Measurements from ENCODE around the gene ARID1A. TPM values are rescaled to one million over a fixed set of nuclear protein-coding genes. Genes with fewer than 3 reads are reported as not detected.

ARID1A gene
- total and polyA plus RNA-seq, 9 of the 15 experiments (the other 6 are each of a cell fraction or from before 2014, with no cell fraction given), result 8.3 to 88.3 (median 22.5) TPM

DNA sequence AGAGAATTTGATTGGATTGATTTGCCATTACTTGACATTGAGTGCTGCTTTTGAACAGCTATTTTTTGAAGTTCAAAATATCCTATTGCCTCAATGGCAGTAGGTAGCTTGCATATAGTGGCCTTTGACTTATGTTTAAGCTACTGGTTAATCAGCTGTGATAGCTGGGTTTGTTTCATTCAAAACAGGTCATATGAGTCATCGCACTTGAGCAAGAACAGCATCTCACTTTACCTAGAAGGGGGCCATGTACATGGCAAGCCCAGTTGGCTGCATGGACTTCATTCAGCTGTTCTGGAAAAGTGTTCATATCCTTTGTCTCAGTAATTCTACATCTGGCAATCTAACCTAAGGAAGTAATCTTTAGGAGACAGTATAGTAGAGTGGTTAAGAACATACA, 29.0 kb upstream of the ARID1A start (continued):
- TF ChIP-seq ATF3 (IDR thresholded peaks at IDR 0.05), result peak; percentile 87
- no peak for TF ChIP-seq ATF3 (CRISPR knock-in tag; conservative IDR thresholded peaks at IDR 0.05)
- no peak for TF ChIP-seq PTTG1 (tag; IDR thresholded peaks at IDR 0.05; ENCODE audit: low read depth)
- peak; percentile 74 for TF ChIP-seq CEBPB (tag; IDR thresholded peaks at IDR 0.05)
- peak; percentile 22; the same call in 1 of the 2 replicates for TF ChIP-seq FOXM1 (IDR thresholded peaks at IDR 0.05; ENCODE audit: low read depth)
- no peak for TF ChIP-seq FOXM1 (CRISPR knock-in tag; IDR thresholded peaks at IDR 0.05; ENCODE audit: low read depth)
- no peak for TF ChIP-seq ZSCAN32 (CRISPR knock-in tag; IDR thresholded peaks at IDR 0.05)
- peak; percentile 89 for TF ChIP-seq JUND (IDR thresholded peaks at IDR 0.05; ENCODE audit: borderline replicate concordance, low read depth, low read length)
- TF ChIP-seq JUND (tag; IDR thresholded peaks at IDR 0.05; ENCODE audit: borderline replicate concordance, low read depth, low read length), result peak; percentile 82
- TF ChIP-seq NUFIP1 (IDR thresholded peaks at IDR 0.05; ENCODE audit: partially characterized antibody), result no peak
- TF ChIP-seq ARID1B (IDR thresholded peaks at IDR 0.05), result 0 out of 2 replicates have a peak, but pooled peaks have one; percentile 14
- TF ChIP-seq CEBPG (CRISPR knock-in tag; IDR thresholded peaks at IDR 0.05), result 0 out of 2 replicates have a peak, but pooled peaks have one; percentile 30
- no peak for TF ChIP-seq CEBPG (tag; conservative IDR thresholded peaks at IDR 0.05 in 1 of 2, IDR thresholded peaks at IDR 0.05 in 1 of 2)
- TF ChIP-seq FOSL1 (tag; conservative IDR thresholded peaks at IDR 0.05), result peak; percentile 80
- no peak for TF ChIP-seq MAZ (CRISPR knock-in tag; conservative IDR thresholded peaks at IDR 0.05 in 1 of 2, IDR thresholded peaks at IDR 0.05 in 1 of 2)
- no peak for TF ChIP-seq ZNF212 (CRISPR knock-in tag; IDR thresholded peaks at IDR 0.05)

Measured in K562 (cell line).